GM12864 (cell line): ENCODE results near the gene TIGD2.
"Not testable (repeated sequence)": the region's sequence is repeated elsewhere in the genome, so short reads cannot be mapped to it uniquely, and the experiment has no call there.

Experiments used
- DNase-seq: peaks from one replicate; pipeline ENCODE4 v3.0.0-alpha.2; 2011; ENCODE audit warnings: low read depth
- H3K4me3 ChIP-seq: 2 replicates; pipeline ENCODE4 v1.5.1; 2011; ENCODE audit warnings: mild to moderate bottlenecking, low read depth, low read length, control low read depth
- TF ChIP-seq, protein P1 (sequence below): IDR thresholded peaks from 2 replicates; pipeline ENCODE4 v1.5.1; 2011; ENCODE audit warnings: low read depth, mild to moderate bottlenecking, moderate library complexity, low read length, control low read depth, inconsistent platforms; ENCODE audit errors: missing control alignments

The TIGD2 gene

DNA sequence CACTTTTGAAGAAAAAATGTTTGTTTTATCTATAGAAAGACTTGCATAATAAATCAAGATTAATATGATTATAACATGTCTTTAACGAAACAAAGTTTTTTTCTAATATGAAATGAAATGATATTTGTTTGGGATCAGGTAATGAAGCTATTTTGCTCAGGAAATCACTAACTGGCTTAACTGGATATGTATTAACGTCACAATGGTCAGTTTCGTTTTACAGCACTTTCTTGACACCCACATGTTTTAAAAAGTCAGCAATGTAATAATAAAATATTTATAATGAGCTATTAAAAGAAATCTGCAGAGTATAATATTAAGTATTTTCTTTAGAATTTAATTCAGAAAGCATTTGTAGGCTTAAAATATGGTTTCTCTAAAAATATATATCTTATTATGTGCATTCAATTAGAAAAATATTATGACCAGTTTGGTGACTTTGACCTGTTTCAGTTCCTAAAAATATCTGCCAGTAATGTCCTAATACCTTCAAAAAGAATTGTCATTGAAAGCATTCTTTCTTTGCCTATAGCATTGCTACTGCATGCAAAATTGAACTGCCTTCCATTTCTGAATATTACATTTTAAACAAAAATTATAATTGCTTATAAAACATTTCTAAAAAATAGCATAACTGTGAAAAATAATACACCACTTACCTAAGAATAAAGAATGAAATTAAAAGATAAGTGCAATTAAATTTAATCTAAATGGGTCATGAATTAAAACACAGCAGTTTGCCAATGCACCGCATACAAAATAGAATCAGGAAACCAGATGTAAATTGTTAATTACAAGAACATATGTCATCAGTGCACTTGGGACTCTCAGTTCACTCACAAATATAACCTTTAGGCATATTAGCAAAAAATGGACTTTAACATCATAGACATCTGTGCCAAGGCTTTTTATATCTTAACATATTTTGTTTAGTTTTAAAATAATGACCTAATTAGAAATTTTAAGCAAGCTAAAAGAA is 31.6 kb downstream of the TIGD2 start:
- no peak for DNase-seq
- TF ChIP-seq, protein P1, sequence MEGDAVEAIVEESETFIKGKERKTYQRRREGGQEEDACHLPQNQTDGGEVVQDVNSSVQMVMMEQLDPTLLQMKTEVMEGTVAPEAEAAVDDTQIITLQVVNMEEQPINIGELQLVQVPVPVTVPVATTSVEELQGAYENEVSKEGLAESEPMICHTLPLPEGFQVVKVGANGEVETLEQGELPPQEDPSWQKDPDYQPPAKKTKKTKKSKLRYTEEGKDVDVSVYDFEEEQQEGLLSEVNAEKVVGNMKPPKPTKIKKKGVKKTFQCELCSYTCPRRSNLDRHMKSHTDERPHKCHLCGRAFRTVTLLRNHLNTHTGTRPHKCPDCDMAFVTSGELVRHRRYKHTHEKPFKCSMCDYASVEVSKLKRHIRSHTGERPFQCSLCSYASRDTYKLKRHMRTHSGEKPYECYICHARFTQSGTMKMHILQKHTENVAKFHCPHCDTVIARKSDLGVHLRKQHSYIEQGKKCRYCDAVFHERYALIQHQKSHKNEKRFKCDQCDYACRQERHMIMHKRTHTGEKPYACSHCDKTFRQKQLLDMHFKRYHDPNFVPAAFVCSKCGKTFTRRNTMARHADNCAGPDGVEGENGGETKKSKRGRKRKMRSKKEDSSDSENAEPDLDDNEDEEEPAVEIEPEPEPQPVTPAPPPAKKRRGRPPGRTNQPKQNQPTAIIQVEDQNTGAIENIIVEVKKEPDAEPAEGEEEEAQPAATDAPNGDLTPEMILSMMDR = no peak
- H3K4me3 ChIP-seq = no peak overlapping the region

DNA sequence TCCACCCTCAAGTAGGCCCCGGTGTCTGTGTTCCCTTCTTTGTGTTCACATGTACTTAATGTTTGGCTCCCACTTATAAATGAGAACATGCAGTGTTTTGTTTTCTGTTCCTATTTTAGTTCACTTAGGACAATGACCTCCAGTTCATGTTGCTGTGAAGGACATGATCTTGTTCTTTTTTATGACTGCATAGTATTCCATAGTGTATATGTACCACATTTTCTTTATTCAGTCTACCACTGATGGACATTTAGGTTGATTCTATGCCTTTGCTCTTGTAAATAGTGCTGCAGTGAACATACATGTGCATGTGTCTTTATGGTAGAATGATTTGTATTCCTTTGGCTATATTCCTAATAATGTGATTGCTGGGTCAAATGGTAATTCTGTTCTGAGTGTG is 33.3 kb downstream of the TIGD2 start:
- DNase-seq, H3K4me3 ChIP-seq: not testable (repeated sequence)

DNA sequence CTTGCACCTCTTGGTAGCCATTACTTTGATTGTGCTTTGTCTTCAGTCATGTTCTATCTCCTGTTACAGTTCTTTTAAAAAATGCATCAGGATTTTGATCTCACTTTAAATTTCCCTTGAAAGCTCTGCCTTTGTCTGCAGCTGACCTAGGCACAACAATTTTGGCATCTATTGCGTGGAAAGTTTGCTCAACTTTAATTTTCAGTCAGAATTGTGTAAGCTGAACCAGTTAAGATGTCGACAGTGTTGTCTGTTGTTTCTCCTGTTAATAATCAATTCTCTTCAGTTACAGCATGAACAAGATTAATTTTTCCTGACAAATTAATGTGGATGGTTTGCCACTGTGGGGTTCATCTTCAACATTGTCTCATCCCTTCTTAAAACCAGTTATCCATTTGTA is 34.9 kb downstream of the TIGD2 start:
- H3K4me3 ChIP-seq = no peak overlapping the region
- DNase-seq = no peak
- TF ChIP-seq, protein P1 = no peak

DNA sequence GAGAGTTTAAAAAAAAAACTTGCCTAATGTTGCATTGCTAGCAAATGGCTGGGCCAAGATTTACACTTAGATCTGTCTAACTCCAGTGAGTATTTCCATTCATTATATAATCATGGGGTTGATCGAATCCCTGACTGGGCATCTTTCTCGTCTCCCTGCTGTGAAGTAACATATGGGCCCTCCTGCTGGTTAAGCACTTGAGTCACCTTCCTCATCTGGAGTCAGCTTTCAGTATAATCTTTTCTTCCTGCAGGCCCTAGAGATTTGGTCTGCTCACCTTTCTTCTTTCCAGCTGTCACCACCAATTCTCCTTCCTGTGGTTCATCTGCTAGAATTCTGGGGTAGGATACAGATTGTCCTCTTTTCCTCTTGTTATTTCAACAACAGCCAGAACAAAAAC is 41.6 kb downstream of the TIGD2 start:
- TF ChIP-seq, protein P1 = no peak
- no peak for DNase-seq

DNA sequence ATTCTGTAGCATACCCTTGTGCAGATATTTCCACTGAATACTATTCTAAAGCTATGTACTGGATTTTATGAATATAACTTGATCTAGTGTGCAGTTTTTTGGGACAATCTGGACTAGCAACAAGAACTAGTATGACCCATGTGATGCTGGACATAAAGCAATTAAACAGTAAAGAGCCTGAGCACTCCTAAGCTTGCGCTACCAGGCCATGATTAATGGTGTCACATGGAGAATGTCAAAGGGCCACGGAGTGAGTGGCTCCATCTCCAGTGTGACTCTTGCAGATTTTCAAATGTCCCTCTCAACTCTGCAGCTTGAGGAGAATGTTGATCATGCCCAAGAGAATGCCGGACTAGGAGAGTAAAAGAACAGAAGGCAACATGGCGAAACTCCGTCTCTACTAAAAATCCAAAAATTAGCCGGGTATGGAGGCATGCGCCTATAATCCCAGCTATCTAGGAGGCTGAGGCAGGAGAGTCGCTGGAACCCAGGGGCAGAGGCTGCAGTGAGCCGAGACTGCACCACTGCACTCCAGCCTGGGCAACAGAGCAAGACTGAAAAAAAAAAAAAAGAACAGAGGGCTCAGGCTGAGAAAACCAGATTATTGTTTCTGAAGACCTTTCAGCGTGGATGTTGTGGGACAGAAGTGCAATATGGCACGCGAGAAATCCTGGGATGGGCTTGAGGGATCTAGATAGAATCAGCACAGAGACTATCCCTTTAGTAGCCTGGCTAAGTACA is 45.0 kb downstream of the TIGD2 start:
- no peak overlapping the region for H3K4me3 ChIP-seq
- TF ChIP-seq, protein P1 = no peak
- no peak for DNase-seq

More for the DNA sequence above, 41.6 kb downstream of the TIGD2 start:
- H3K4me3 ChIP-seq = no peak overlapping the region

DNA sequence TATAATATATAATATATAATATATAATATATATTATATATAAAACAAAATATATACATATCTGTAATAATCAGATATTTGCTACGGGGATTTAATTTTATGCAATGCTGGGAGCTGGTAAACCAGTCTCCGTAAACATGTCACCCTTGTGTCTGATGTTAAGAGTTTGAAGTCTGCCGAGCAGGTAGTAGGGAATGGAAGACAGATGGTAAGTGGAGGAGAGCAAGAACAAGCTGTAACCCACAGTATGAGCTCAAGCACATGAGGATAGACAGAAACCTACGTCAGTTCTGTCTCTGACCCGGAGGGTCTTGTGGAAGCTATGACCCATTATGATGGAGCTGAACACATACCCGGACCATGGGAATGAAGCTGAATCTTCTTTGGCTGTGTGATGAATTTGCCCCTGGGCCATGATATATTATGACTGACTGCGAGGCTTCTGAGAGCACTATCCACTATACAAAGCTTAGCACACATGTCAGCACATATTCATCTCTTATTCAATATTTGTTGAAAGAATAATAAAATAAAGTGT is 46.2 kb downstream of the TIGD2 start:
- no peak for DNase-seq
- TF ChIP-seq, protein P1 = no peak
- no peak overlapping the region for H3K4me3 ChIP-seq

DNA sequence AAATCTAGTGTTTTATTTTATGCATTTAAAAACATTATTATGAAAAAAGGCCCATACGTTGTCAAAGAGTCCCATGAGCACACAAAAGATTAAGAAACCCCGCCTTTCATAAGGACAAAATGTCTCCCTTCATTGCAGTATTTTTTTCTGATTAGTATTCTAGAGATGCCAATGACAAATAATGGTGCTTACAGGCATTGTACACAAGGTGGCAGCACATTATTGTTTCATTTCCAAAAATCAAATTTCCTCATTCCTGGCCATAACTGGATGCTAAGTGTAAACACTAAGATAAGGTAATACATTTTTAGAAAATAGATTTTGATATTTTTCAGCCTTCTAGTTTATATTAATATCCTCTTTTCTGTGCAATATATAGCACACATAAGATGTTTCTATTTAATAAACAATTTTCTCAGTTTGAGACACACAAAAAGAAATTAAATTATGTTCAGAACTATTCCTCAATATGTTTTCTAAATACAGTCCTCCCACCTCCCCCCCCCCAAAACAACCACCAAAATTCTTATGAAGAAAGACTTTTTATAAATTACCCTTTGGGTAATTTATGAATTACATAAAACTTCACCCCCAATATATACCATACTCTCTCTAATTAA is 47.7 kb downstream of the TIGD2 start:
- DNase-seq = no peak
- no peak overlapping the region for H3K4me3 ChIP-seq
- TF ChIP-seq, protein P1 = peak; percentile 55
